ENCODE results near the gene RPS21.

GRCh38 chr20:62338294-62338620 lies 48.6 kb upstream of the RPS21 start:
- TF ChIP-seq CTCF (IDR thresholded peaks at IDR 0.05 in 8 of 11, conservative IDR thresholded peaks at IDR 0.05 in 3 of 11) (no peak), POLR2A (IDR thresholded peaks at IDR 0.05) (no peak), POLR2AphosphoS5 (IDR thresholded peaks at IDR 0.05) (no peak)
